Activated CD4-positive, CD25-positive, alpha-beta regulatory T cell treated with anti-CD3 and anti-CD28 coated beads, Interleukin-2, amount 50 U/mL, for 16 hours (primary cell): ENCODE results near the gene DOC2A.

Experiments
- DNase-seq: peaks from one replicate; pipeline ENCODE4 v3.0.0-alpha.2; 2020; ENCODE audit warnings: low read depth, low spot score

DOC2A gene

GRCh38 chr16:29989111-29989858 is 21.5 kb downstream of the DOC2A start:
- no peak for DNase-seq

GRCh38 chr16:29988346-29989075 is 22.3 kb downstream of the DOC2A start:
- DNase-seq: no peak

DNA sequence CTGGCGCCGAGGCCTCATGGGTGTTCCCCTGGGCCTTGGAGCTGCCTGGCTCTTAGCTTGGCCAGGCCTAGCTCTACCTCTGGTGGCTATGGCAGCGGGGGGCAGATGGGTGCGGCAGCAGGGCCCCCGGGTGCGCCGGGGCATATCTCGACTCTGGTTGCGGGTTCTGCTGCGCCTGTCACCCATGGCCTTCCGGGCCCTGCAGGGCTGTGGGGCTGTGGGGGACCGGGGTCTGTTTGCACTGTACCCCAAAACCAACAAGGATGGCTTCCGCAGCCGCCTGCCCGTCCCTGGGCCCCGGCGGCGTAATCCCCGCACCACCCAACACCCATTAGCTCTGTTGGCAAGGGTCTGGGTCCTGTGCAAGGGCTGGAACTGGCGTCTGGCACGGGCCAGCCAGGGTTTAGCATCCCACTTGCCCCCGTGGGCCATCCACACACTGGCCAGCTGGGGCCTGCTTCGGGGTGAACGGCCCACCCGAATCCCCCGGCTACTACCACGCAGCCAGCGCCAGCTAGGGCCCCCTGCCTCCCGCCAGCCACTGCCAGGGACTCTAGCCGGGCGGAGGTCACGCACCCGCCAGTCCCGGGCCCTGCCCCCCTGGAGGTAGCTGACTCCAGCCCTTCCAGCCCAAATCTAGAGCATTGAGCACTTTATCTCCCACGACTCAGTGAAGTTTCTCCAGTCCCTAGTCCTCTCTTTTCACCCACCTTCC is 23.3 kb downstream of the DOC2A start:
- no peak for DNase-seq

DNA sequence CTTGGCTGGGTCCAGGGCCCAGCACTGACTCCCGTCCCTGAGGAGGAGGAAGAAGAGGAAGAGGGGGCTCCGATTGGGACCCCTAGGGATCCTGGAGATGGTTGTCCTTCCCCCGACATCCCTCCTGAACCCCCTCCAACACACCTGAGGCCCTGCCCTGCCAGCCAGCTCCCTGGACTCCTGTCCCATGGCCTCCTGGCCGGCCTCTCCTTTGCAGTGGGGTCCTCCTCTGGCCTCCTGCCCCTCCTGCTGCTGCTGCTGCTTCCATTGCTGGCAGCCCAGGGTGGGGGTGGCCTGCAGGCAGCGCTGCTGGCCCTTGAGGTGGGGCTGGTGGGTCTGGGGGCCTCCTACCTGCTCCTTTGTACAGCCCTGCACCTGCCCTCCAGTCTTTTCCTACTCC is 23.9 kb downstream of the DOC2A start:
- DNase-seq: no peak

DNA sequence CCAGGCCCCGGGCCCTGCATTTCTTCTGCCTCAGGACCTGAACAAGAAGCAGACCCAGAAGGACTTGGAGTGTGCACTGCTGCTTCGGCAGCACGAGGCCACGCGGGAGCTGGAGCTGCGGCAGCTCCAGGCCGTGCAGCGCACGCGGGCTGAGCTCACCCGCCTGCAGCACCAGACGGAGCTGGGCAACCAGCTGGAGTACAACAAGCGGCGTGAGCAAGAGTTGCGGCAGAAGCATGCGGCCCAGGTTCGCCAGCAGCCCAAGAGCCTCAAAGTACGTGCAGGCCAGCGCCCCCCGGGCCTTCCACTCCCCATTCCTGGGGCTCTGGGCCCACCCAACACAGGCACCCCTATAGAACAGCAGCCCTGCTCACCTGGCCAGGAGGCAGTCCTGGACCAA is 24.6 kb downstream of the DOC2A start:
- DNase-seq: no peak

DNA sequence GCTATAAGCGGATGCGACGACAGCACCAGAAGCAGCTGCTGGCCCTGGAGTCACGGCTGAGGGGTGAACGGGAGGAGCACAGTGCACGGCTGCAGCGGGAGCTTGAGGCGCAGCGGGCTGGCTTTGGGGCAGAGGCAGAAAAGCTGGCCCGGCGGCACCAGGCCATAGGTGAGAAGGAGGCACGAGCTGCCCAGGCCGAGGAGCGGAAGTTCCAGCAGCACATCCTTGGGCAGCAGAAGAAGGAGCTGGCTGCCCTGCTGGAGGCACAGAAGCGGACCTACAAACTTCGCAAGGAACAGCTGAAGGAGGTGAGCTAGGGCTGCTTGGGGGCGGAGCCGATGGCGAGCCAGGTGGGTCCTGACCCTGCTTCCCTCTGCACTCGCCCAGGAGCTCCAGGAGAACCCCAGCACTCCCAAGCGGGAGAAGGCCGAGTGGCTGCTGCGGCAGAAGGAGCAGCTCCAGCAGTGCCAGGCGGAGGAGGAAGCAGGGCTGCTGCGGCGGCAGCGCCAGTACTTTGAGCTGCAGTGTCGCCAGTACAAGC is 25.5 kb downstream of the DOC2A start:
- DNase-seq: no peak

DNA sequence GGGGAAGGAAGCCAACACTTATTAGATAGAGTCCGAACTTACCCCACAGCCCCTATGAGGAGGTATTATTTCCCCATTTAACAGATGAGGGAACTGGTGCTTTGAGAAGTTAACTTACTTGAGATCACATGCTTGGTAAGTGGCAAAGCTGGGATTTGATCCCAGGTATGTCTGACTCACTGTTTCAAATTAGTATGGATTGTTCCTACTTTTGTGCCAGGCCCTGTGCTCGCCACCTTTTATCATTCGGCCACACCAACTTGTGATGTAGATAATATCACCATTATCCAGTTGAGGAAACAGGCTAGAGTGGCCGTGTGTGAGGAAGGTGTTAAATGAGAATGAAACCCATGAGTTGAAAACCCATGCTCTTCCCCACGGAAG is 26.1 kb downstream of the DOC2A start:
- DNase-seq: no peak

- DNase-seq: no peak
Observed at GRCh38 chr16:29984137-29984763, 26.6 kb downstream of the DOC2A start.

DNA sequence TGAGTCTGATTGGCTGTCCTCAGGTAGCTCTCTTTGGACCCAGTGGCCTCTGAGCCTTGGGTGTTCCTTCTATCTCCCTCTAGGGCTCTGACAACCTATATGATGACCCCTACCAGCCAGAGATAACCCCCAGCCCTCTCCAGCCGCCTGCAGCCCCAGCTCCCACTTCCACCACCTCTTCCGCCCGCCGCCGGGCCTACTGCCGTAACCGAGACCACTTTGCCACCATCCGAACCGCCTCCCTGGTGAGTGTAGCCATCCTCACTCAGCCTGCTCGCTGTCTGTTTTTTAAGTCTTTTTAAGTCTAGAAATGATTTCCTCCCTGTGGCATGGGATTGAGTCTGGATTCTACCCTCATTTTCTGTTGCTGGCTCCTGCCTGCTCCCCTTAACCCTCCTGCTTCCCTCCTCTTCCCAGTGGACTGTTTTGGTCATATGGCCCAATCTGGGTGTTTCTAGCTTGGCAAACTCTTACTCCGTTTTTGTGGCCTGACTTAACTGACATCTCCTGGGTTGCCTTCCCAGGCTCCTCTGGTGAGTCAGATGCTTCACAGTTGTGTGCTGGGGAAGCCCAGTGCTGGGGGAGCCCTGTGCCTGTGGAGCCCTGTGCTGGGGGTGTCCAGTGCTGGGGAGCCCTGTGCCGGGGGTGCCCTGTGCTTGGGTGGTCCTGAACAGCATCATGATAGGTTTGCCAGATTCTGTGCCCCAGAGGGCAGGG is 27.2 kb downstream of the DOC2A start:
- no peak for DNase-seq

DNA sequence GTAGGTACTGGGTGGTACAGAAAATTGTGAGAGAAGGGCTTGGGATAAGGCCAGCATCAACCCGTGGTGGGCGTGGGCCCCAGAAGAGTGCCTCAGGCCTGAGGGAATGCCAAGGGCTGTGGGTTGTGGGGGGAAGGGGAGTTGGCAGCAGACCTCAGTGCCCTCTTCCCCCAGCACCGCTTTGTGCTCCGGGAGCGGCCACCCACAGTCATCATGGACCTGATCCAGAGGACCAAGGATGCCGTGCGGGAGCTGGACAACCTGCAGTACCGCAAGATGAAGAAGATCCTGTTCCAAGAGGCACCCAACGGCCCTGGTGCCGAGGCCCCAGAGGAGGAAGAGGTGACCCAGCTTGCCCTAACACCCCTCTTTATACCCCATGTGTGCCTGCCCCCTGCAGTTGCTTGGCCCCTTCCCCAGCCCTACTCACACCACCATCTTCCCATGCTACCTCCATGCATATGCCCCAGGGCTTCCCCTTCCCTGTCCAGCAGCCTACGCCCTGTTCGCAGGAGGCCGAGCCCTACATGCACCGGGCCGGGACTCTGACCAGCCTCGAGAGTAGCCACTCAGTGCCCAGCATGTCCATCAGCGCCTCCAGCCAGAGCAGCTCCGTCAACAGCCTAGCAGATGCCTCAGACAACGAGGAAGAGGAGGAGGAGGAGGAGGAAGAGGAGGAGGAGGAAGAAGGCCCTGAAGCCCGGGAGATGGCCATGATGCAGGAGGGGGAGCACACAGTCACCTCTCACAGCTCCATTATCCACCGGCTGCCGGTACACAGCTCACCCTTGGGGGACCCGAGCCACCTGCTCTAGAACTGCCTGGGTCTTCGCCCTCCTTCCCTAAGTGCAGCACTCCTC is 28.0 kb downstream of the DOC2A start:
- no peak for DNase-seq

DNA sequence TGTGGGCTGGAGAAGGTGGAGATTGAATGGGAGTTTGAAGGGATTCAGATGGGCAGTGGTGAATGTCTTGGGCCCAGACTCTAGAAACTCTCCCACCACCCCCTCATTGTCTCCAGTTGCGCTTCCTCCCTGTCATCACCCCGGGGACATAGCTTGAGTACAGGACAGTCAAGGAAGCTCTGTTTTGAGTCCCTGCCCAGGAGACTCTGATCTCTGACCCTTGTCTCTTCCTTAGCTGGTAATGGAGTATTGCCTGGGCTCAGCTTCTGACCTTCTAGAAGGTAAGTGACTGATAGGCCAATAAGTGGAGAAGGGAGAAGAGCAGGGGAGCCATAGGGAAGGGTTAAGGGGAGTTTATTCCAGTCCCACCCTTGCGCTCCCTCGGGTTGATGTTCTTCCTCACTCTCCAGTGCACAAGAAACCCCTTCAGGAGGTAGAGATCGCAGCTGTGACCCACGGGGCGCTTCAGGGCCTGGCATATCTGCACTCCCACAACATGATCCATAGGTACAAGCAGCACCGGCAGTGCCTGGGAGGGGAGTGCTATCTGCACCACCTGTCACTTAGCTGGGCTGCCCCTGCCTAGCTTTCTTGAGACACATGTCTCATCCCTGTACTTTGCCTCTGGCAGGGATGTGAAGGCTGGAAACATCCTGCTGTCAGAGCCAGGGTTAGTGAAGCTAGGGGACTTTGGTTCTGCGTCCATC is 32.1 kb downstream of the DOC2A start:
- no peak for DNase-seq

GRCh38 chr16:29978081-29978480 is 32.7 kb downstream of the DOC2A start:
- DNase-seq: no peak

GRCh38 chr16:29977063-29977825 is 33.6 kb downstream of the DOC2A start:
- DNase-seq: no peak

DNA sequence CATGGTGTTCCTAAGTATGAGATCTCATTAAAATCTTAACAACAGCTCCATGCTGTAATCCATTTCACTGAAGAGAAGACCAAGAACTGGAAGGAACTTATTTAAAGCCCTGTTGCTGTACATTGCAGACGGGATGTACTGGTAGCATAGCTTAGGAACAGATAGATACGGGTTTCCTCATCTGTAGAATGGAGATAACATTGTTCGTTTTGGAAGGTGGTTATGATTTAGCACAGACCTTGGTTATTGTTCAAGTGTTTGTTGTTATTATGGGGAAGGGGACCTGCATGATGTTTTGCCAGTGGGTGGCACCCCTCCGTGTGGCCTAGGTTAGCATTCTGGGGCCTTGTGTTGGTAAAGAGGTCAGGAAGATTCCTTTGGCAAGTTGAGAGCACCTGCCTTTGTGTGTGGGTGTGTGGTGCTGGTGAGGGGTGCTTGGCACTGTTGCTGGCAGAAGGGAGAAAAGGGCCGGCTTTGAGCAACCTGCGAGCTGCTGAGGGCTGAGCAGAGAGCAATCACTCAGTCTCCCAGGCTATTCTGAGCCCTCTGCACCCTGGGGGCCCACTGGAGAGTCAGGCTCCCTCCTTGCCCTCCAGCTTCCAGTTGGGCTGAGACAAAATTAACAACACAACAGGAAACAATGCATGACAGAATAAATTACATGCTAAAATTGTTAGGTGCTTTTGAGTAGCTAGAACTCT is 34.9 kb downstream of the DOC2A start:
- no peak for DNase-seq

DNA sequence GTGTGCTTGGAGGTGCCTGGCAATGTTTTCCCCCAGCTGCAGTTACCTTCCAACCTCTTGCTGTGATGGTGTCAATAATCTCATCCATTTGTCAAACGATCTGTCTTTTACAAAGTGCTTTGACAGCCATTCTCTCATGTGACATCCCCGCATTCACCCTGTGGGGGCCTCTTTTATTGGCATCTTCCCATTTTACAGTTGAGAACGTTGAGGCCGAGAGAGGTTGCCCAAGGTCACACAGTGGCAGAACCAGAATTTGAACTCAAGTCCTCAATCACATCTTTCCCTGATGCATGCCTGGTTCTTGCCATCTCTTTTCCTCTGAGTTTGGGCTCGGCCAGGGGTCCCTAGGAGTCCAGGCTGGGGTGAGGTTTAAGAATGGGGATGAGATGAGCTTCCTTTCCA is 35.7 kb downstream of the DOC2A start:
- DNase-seq: no peak

GRCh38 chr16:29974291-29975133 is 36.3 kb downstream of the DOC2A start:
- no peak for DNase-seq
